GM12874 (cell line): Measurements from ENCODE around the gene TMEM213.

Experiments
- TF ChIP-seq, protein P1 (sequence below): IDR thresholded peaks from 2 replicates; pipeline ENCODE4 v1.5.1; 2011; ENCODE audit warnings: low read depth, mild to moderate bottlenecking, control low read depth, low read length, moderate library complexity; ENCODE audit not compliant: insufficient read depth

The TMEM213 gene

DNA sequence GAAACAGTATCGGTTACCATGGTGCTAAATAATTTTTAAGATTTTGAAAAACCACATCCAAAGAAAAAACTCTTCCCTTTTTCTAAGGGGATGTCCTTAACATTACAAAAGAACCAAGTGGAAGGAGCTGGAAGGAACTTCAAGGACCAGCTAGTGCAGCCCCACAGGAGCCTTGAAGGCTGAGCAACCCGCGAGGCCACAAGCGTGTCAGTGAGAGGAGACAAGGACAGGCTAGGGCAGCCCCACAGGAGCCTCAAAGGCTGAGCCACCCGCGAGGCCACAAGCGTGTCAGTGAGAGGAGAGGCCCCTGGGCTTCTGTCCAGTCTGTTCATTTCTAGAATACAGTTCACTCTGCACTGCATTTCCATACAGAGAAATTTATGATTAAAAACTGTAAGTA is 80.3 kb downstream of the TMEM213 start:
- TF ChIP-seq, protein P1, sequence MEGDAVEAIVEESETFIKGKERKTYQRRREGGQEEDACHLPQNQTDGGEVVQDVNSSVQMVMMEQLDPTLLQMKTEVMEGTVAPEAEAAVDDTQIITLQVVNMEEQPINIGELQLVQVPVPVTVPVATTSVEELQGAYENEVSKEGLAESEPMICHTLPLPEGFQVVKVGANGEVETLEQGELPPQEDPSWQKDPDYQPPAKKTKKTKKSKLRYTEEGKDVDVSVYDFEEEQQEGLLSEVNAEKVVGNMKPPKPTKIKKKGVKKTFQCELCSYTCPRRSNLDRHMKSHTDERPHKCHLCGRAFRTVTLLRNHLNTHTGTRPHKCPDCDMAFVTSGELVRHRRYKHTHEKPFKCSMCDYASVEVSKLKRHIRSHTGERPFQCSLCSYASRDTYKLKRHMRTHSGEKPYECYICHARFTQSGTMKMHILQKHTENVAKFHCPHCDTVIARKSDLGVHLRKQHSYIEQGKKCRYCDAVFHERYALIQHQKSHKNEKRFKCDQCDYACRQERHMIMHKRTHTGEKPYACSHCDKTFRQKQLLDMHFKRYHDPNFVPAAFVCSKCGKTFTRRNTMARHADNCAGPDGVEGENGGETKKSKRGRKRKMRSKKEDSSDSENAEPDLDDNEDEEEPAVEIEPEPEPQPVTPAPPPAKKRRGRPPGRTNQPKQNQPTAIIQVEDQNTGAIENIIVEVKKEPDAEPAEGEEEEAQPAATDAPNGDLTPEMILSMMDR = no peak

- TF ChIP-seq, protein P1 = no peak
Measured at GRCh38 chr7:138878856-138879255, 81.1 kb downstream of the TMEM213 start.

- TF ChIP-seq, protein P1 = no peak
Measured at GRCh38 chr7:138879356-138879755, 81.6 kb downstream of the TMEM213 start.

- TF ChIP-seq, protein P1 = no peak
Measured at GRCh38 chr7:138880881-138881578, 83.2 kb downstream of the TMEM213 start.

- TF ChIP-seq, protein P1 = no peak
Measured at GRCh38 chr7:138881579-138882188, 83.9 kb downstream of the TMEM213 start.

DNA sequence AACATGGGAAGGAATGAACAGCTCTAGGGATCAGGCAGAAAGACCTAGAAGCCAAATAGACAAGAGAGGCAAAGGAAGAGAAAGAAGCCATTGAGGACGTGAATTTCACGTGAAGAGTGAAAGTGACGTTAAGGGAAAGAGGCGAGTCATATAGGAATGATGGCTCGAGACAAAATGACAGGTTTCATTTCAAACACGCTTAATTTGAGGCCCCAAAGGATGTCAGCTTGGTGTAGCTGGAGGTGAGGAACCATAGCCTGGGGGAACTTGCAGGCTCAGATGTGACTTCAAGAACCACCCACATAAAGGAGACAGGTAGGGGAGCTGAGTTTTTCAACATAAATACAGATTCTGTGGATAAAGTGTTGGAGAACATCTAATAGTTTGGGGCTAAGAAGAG is 84.5 kb downstream of the TMEM213 start:
- TF ChIP-seq, protein P1 = no peak

DNA sequence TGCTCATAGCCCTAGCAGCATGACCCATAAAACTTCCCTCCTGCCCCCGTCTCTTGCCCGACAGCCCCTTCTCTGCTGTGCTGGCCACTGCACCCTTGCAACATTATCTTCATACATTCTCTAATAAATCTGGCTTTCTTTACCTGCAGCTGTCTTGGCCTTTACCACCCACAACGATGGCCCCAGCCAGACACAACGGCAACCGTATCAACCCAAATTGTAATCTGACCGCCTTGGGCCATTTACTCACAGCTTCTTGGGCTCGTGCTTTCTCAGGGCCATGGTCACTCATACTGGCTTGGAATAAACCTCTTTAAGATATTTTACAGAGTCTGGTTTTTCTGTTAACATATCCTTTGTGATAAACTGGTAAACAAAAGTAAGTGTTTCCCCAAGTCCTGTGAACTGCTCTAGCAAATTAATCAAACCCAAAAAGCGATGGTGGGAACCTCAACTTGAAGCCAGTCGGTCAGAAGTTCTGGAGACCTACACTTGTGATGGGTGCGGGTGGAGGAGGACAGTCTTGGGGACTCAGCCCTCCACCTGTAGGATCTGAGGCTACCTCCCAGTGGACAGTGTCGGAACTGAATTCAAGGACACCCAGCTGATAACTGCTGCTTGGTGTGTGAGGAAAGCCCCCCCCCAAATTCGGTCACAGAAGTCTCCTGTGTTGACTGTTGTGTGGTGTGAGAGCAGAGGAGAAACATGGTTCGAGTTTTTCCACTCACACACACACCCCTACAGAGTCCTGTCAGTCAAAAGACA is 87.8 kb downstream of the TMEM213 start:
- TF ChIP-seq, protein P1 = peak; percentile 31
